IPS DF 6.9 (cell line): ENCODE data around the gene ARHGAP40.
"Not testable (repeated sequence)": the region's sequence is repeated elsewhere in the genome, so short reads cannot be mapped to it uniquely, and the experiment has no call there.

Experiments
- DNase-seq: peaks from one replicate; pipeline ENCODE4 v3.0.0-alpha.2; 2013; ENCODE audit warnings: low read depth, low spot score
- H3K27ac ChIP-seq: one replicate; pipeline ENCODE4 v1.5.1; 2013; ENCODE audit warnings: low read length, control low read depth
- H3K27me3 ChIP-seq: 2 replicates; pipeline ENCODE4 v1.6.1; 2013; ENCODE audit warnings: mild to moderate bottlenecking, low read length; ENCODE audit not compliant: control insufficient read depth, insufficient read depth
- H3K36me3 ChIP-seq: 2 replicates; pipeline ENCODE4 v1.6.1; 2013; ENCODE audit warnings: low read length; ENCODE audit not compliant: control insufficient read depth, insufficient read depth
- H3K4me1 ChIP-seq: 2 replicates; pipeline ENCODE4 v1.6.1; 2013; ENCODE audit warnings: low read length; ENCODE audit not compliant: control insufficient read depth, insufficient read depth
- H3K4me3 ChIP-seq: 2 replicates; pipeline ENCODE4 v1.5.1; 2013; ENCODE audit warnings: mild to moderate bottlenecking, low read length
- H3K9me3 ChIP-seq: 2 replicates; pipeline ENCODE4 v1.6.1; 2013; ENCODE audit warnings: low read length, inconsistent platforms; ENCODE audit not compliant: control insufficient read depth, insufficient read depth
- WGBS: extraction: QIAGEN DNeasy Blood & Tissue Kit; methylation state at CpG from one replicate; pipeline ENCODE4 v1.1.7; 2013; ENCODE audit warnings: mixed read lengths, missing lambda C conversion rate; ENCODE audit not compliant: insufficient read length, insufficient coverage; 5-methylcytosine and 5-hydroxymethylcytosine counted together

Gene ARHGAP40

DNA sequence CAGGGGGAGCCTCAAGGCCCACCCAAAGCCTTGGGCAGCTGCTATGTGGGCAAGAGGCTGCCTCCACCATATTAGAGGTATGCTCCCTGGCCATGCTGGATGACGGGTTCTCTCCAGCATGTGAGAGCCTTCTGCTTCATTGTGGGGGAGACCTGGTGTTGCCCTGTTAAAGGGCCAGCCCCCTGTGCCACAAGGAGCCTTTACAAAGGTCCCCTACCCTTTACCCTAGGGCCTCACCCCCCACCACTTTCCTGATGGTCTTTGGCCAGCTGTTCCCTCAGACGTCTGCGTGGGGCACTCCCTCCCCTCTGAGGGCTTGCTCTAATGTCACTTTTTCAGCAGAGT is 15.5 kb upstream of the ARHGAP40 start:
- H3K9me3 ChIP-seq = no peaks in the 10 kb centered on the region
- no CpG with 5 or more reads among the region's 3 CpGs for WGBS
- H3K27ac ChIP-seq = no peak overlapping the region
- H3K36me3 ChIP-seq = no peaks in the 10 kb centered on the region
- DNase-seq = no peak
- H3K4me1 ChIP-seq = no peaks in the 10 kb centered on the region
- no peaks in the 10 kb centered on the region for H3K27me3 ChIP-seq
- H3K4me3 ChIP-seq = no peak overlapping the region

DNA sequence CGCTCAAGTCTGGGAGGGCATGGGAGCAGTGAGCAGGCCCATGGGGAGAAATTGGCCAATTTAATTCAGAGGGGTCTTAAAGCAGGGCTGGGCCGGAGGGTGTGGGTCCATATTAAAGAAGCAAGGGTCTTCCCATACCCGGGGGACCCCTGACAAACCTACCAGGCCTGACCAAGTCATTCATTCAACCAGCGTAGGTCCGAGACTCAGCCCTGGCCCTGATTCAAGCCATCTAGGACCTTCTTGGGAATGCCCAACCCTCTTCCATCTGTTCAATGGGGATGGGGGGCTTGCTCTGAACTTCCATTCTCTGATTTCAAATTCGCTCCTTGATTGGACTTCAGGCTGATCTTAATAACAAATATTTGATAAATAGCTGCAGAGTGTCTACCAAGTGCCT is 13.3 kb upstream of the ARHGAP40 start:
- Histone ChIP-seq H3K27ac (no peak overlapping the region), H3K9me3 (no peaks in the 10 kb centered on the region), H3K36me3 (no peaks in the 10 kb centered on the region), H3K4me3 (no peak overlapping the region), H3K4me1 (no peaks in the 10 kb centered on the region), H3K27me3 (no peaks in the 10 kb centered on the region)
- WGBS = no CpG with 5 or more reads among the region's 6 CpGs
- no peak for DNase-seq

DNA sequence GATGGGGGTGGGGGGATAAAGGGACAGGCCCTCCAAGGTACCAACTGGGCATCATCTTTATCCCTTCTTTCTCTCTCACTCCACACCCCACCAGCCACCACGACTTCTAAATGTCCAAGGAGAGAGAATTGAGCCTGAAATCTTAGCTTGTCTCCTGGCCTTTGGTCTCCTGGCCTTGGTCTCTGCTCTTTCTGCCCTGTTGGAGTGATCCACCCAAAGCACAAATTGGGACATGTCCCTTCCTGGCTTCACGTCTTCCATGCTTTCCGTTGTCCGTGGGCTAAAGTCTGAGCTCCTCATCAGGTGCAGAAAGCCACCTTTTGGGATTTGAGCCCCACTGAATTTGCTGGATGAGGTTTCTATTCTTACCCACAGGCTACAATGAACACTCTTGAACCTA is 12.3 kb upstream of the ARHGAP40 start:
- Histone ChIP-seq H3K4me3 (no peak overlapping the region), H3K27me3 (no peaks in the 10 kb centered on the region), H3K27ac (no peak overlapping the region), H3K36me3 (no peaks in the 10 kb centered on the region), H3K9me3 (no peaks in the 10 kb centered on the region), H3K4me1 (no peaks in the 10 kb centered on the region)
- no CpG with 5 or more reads among the region's 4 CpGs for WGBS
- DNase-seq = no peak

DNA sequence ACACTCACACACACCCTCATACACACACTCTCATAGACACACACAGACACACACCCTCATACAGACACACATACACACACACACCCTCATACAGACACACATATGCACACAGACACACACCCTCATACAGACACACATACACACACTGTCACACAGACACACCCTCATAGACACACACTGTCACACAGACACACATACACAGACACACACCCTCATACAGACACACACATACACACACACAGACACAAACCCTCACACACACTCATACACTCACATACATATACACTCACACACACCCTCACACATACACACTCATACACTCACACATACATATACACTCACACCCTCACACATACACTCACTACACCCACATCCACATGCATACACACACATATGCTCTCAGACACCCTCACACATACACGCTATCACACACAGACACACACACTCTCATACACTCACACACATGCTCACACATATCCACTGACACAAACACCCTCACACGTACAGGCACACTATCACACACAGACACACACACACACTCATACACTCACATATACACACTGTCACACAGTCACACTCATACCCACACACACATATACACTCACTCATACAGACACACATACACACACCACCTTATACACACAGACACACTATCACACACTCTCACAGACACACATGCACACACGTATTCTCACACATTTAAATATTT is 11.5 kb upstream of the ARHGAP40 start:
- H3K4me3 ChIP-seq = no peak overlapping the region
- no peak for DNase-seq
- no peaks in the 10 kb centered on the region for H3K9me3 ChIP-seq
- 100% methylated on average over 1 of the region's 3 CpGs for WGBS
- H3K27ac ChIP-seq = no peak overlapping the region
- no peaks in the 10 kb centered on the region for H3K27me3 ChIP-seq
- H3K36me3 ChIP-seq = no peaks in the 10 kb centered on the region
- no peaks in the 10 kb centered on the region for H3K4me1 ChIP-seq

DNA sequence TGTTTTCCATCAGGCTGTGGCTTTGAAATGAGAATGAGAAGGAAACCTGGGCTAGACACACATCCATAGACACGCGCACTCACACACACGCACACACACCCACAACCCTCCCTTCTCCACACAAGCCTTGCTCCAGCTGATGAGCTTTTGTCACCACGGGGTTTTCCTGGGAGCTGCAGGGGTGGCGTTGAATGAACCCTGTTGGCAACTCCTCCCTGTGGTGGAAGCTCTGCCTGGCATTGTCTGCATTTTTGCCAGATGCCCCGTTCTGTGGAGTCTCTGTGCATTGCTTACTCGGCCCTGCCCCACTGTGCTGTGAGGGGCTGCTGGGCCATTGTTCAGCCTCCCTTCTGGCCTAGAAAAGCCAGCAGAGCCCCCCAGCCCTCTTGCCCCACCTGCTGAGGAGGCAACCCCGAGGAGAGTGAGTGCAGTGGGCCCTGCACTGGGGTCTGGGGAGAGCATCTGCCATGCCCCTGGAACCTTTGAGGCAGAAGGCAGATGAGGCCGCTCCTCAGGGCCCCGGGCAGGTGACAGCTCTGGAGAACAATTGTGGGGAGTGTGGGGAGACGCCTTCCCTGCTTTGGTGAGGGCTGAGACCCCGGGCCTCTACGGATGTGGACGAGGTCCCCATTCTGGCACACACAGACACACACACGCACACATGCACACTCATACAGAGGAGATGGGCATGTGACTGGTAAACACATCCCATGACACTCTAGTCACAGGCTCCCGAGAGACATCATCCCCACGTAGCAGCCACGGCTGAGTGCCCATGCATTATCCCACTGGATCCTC is 10.7 kb upstream of the ARHGAP40 start:
- Histone ChIP-seq H3K36me3 (no peaks in the 10 kb centered on the region), H3K27me3 (no peaks in the 10 kb centered on the region), H3K4me3 (no peak overlapping the region), H3K9me3 (no peaks in the 10 kb centered on the region), H3K4me1 (no peaks in the 10 kb centered on the region), H3K27ac (no peak overlapping the region)
- no CpG with 5 or more reads among the region's 18 CpGs for WGBS
- no peak for DNase-seq

DNA sequence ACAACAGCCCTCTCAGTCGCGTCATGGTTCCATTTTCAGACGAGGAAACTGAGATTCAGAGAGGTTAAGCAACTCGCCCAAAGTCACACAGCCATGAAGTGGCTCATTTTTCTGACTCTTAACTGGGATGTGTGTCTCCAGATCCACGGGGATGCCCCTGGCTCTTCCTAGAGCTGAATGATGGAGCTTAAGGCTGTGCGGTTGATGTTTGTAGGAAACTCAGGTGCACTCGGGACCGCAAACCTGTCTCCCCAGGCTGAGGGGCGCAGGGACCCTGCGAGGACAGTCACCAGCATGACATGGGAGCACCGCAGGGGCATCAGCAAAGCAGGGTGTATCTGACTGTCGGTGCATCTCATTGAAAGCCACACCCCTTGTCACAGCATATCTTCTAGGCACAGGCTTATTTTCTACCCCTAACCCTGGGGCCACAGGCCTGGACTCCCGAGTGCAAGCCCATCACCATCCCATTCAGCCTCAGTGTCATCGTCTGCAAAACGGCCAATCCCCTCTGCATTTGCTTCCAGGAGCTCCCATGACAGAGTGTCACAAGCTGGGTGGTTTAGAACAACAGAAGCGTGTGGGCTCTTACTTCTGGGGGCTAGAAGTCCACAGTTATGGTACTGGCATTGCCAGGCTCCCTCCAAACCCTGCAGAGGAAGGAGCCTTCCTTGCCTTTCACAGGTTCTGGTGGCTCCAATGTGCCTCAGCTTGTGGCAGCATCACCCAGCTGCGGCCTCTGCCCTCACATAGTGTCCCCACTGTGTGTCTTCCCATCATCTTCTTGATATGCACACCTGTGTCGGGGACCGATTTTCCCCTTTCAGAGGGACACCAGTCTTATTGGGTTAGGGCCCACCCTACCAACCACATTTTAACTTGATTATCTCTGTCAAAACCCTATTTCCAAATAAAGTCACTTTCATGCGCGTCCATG is 9.9 kb upstream of the ARHGAP40 start:
- Histone ChIP-seq H3K4me1 (no peaks in the 10 kb centered on the region), H3K27ac (no peak overlapping the region), H3K36me3 (no peaks in the 10 kb centered on the region), H3K4me3 (no peak overlapping the region), H3K9me3 (no peaks in the 10 kb centered on the region), H3K27me3 (no peaks in the 10 kb centered on the region)
- DNase-seq = no peak
- no CpG with 5 or more reads among the region's 21 CpGs for WGBS

DNA sequence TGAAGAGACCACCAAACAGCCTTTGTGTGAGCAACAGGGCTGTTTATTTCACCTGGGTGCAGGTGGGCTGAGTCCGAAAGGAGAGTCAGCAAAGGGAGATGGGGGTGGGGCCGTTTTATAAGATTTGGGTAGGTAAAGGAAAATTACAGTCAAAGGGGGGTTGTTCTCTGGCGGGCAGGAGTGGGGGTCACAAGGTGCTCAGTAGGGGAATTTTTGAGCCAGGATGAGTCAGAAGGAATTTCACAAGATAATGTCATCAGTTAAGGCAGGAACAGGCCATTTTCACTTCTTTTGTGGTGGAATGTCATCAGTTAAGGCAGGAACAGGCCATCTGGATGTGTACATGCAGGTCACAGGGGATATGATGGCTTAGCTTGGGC is 9.2 kb upstream of the ARHGAP40 start:
- H3K27me3 ChIP-seq, H3K36me3 ChIP-seq, H3K4me1 ChIP-seq, H3K4me3 ChIP-seq, H3K27ac ChIP-seq, H3K9me3 ChIP-seq, DNase-seq: not testable (repeated sequence)
- no CpG with 5 or more reads among the region's 3 CpGs for WGBS

DNA sequence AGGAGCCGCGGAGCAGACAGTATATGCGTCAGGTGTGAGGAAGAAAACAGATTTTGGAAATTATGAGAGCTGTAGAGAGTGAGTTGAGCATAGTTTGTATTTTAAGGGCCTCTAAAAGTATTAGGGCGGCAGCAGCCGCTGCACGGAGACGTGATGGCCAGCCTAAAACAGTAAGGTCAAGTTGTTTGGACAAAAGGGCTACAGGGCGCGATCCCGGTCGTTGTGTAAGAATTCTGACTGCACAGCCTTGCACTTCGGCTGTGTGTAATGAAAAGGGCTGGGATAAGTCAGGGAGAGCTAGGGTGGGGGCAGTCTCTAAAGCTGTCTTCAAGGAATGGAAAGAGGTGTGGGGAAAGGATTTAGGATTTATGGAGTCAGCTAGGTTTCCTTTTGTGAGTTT is 7.3 kb upstream of the ARHGAP40 start:
- not testable (repeated sequence) for H3K27ac ChIP-seq, H3K4me3 ChIP-seq, DNase-seq, H3K27me3 ChIP-seq, H3K9me3 ChIP-seq, H3K36me3 ChIP-seq, H3K4me1 ChIP-seq
- WGBS = no CpG with 5 or more reads among the region's 12 CpGs

DNA sequence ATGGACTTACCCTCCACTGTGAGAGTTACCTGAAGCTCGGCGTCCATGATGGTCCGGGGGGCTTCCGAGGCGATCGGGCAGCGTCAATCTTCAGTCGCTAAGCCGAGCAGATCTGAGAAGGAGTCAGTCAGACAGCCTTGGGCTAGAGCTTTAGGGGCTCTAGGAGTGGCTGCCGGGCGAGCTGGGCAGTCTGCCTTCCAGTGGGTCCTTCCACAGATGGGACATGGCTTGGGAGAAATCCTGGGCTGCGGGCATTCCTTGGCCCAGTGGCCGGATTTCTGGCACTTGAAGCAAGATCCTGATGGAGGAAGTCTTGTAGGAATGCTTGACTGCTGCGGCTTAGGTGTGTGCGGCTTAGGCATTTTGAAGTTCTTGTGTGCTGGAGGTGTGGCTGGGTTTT is 5.7 kb upstream of the ARHGAP40 start:
- not testable (repeated sequence) for DNase-seq, H3K4me3 ChIP-seq, H3K36me3 ChIP-seq, H3K9me3 ChIP-seq, H3K27ac ChIP-seq, H3K27me3 ChIP-seq, H3K4me1 ChIP-seq
- WGBS = no CpG with 5 or more reads among the region's 15 CpGs

DNA sequence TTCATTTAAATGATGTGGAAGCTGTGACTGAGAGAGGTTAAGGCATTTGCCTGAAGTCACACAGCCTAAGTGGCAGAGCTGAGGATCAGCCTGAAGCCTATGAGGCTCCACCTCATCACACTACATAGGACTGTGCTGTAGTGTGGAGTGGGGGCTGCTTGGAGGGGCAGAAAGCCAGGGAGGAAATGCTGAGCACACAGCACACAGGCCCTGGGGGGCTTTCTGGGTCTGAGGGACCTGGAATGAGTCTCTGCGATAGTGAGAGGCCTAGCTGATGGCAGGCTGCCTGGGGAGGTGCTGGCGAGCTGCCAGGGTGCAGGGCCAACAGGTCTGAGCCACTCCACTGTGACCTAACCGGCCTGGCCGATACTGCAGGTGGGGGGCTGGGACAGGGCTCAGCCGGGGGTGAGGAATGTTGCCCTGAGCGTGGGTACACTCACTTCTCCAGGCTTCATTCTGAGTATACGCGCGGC is 2.2 kb upstream of the ARHGAP40 start:
- Histone ChIP-seq H3K27me3 (no peaks in the 10 kb centered on the region), H3K4me3 (no peak overlapping the region), H3K36me3 (no peaks in the 10 kb centered on the region), H3K4me1 (peaks cover 2% of the 10 kb centered on the region; the same call in 1 of the 2 replicates), H3K9me3 (no peaks in the 10 kb centered on the region), H3K27ac (no peak overlapping the region)
- no peak for DNase-seq
- no CpG with 5 or more reads among the region's 9 CpGs for WGBS
